Liver (tissue), 9 donors: Measurements from ENCODE around the gene DNAI4. TPM values are rescaled to one million over a fixed set of nuclear protein-coding genes. Genes with fewer than 3 reads are reported as not detected.

Experiments
- DNase-seq: peaks from one replicate; pipeline ENCODE4 v3.0.0-alpha.2; 2017; ENCODE audit warnings: low spot score
- H3K27ac ChIP-seq, 2 donors: one replicate each; pipeline ENCODE4 v1.7.0; 2013; ENCODE audit warnings: inconsistent platforms in 2 of 2, low read length in 2 of 2, control low read depth in 1 of 2, low read depth in 1 of 2, mild to moderate bottlenecking in 1 of 2
- H3K27me3 ChIP-seq, 4 donors: one replicate each; pipeline versions ENCODE4 v1.6.1 to v1.7.0; 2013; ENCODE audit warnings: low read length in 3 of 4, inconsistent platforms in 1 of 4, mild to moderate bottlenecking in 1 of 4, moderate library complexity in 1 of 4; ENCODE audit not compliant: control insufficient read depth in 4 of 4, insufficient read depth in 4 of 4
- H3K36me3 ChIP-seq, 4 donors: one replicate each; pipeline versions ENCODE4 v1.6.1 to v1.7.0; 2013; ENCODE audit warnings: low read length in 3 of 4, mild to moderate bottlenecking in 3 of 4, low read depth in 1 of 4, moderate library complexity in 1 of 4; ENCODE audit not compliant: control insufficient read depth in 4 of 4, insufficient read depth in 3 of 4
- H3K4me1 ChIP-seq, 4 donors: one replicate each; pipeline versions ENCODE4 v1.6.1 to v1.7.0; 2013; ENCODE audit warnings: low read length in 3 of 4, mild to moderate bottlenecking in 3 of 4, moderate library complexity in 1 of 4; ENCODE audit not compliant: control insufficient read depth in 4 of 4, insufficient read depth in 4 of 4
- H3K4me3 ChIP-seq, 3 donors: one replicate each; pipeline versions ENCODE4 v1.6.1 to v1.7.0; 2013; ENCODE audit warnings: low read length in 3 of 3, control low read depth in 1 of 3, low read depth in 1 of 3, mild to moderate bottlenecking in 1 of 3
- H3K9ac ChIP-seq, 2 donors: one replicate each; pipeline ENCODE4 v1.7.0; 2013; ENCODE audit warnings: low read length in 2 of 2, mild to moderate bottlenecking in 2 of 2, moderate library complexity in 2 of 2, control low read depth in 1 of 2, low read depth in 1 of 2
- H3K9me3 ChIP-seq, 4 donors: one replicate each; pipeline versions ENCODE4 v1.6.1 to v1.7.0; 2013; ENCODE audit warnings: low read length in 3 of 4; ENCODE audit not compliant: control insufficient read depth in 4 of 4
- ATF3 ChIP-seq: IDR thresholded peaks from 2 replicates; pipeline ENCODE4 v1.6.1; 2016; ENCODE audit warnings: antibody characterized with exemption
- CTCF ChIP-seq: fragments of 150-350 bp; IDR thresholded peaks from 2 replicates; pipeline ENCODE4 v1.5.1; 2017; ENCODE audit warnings: improper control_type of control experiment, low read depth, low read length; ENCODE audit not compliant: missing input control
- EGR1 ChIP-seq, 2 donors: IDR thresholded peaks; 2 replicates each; pipeline ENCODE4 v1.6.1; 2016 to 2018; ENCODE audit warnings: antibody characterized with exemption in 2 of 2, low read depth in 2 of 2
- FOXA1 ChIP-seq: IDR thresholded peaks from 2 replicates; pipeline ENCODE4 v1.6.1; 2016; ENCODE audit warnings: antibody characterized with exemption
- FOXA2 ChIP-seq: IDR thresholded peaks from 2 replicates; pipeline ENCODE4 v1.6.1; 2016; ENCODE audit warnings: antibody characterized with exemption
- GABPA ChIP-seq, 2 donors: IDR thresholded peaks in 1 of 2; conservative IDR thresholded peaks in 1 of 2; 2 replicates each; pipeline ENCODE4 v1.6.1; 2016; ENCODE audit warnings: antibody characterized with exemption in 2 of 2, mild to moderate bottlenecking in 1 of 2, moderate library complexity in 1 of 2
- HNF4A ChIP-seq, 2 donors: conservative IDR thresholded peaks; 2 replicates each; pipeline ENCODE4 v1.6.1; 2016; ENCODE audit warnings: antibody characterized with exemption in 2 of 2, mild to moderate bottlenecking in 2 of 2
- HNF4G ChIP-seq: IDR thresholded peaks from 2 replicates; pipeline ENCODE4 v1.6.1; 2016; ENCODE audit warnings: antibody characterized with exemption
- JUND ChIP-seq, 2 donors: IDR thresholded peaks; 2 replicates each; pipeline ENCODE4 v1.6.1; 2016; ENCODE audit warnings: antibody characterized with exemption in 2 of 2
- MAX ChIP-seq: IDR thresholded peaks from 2 replicates; pipeline ENCODE4 v1.6.1; 2016; ENCODE audit warnings: antibody characterized with exemption
- NR2F2 ChIP-seq: IDR thresholded peaks from 2 replicates; pipeline ENCODE4 v1.6.1; 2016; ENCODE audit warnings: antibody characterized with exemption
- RAD21 ChIP-seq, 2 donors: IDR thresholded peaks; 2 replicates each; pipeline ENCODE4 v1.6.1; 2016; ENCODE audit warnings: antibody characterized with exemption in 2 of 2, mild to moderate bottlenecking in 2 of 2
- REST ChIP-seq: IDR thresholded peaks from 2 replicates; pipeline ENCODE4 v1.6.1; 2016; ENCODE audit warnings: antibody characterized with exemption, mild to moderate bottlenecking
- RXRA ChIP-seq, 2 donors: IDR thresholded peaks; 2 replicates each; pipeline ENCODE4 v1.6.1; 2017 to 2018; ENCODE audit warnings: antibody characterized with exemption in 2 of 2, mild to moderate bottlenecking in 1 of 2
- SP1 ChIP-seq: IDR thresholded peaks from 2 replicates; pipeline ENCODE4 v1.6.1; 2018; ENCODE audit warnings: antibody characterized with exemption, mild to moderate bottlenecking
- TAF1 ChIP-seq: conservative IDR thresholded peaks from 2 replicates; pipeline ENCODE4 v1.6.1; 2016; ENCODE audit warnings: antibody characterized with exemption, mild to moderate bottlenecking
- YY1 ChIP-seq: IDR thresholded peaks from 2 replicates; pipeline ENCODE4 v1.6.1; 2016; ENCODE audit warnings: antibody characterized with exemption, mild to moderate bottlenecking
- ZBTB33 ChIP-seq: IDR thresholded peaks from 2 replicates; pipeline ENCODE4 v1.6.1; 2016; ENCODE audit warnings: antibody characterized with exemption
- WGBS: extraction: QIAGEN DNeasy Blood & Tissue Kit; methylation state at CpG from one replicate; pipeline ENCODE4 v1.1.7; 2013; 5-methylcytosine and 5-hydroxymethylcytosine counted together
- polyA plus RNA-seq, 2 donors: library from polyadenylated mRNA; stranded (reverse) in 1 of 2; unstranded in 1 of 2; fragments of 200-250 nt in 1 of 2; fragments of >200 nt in 1 of 2; fragmentation: Nextera tagmentation in 1 of 2; extraction: Ambion mirVana in 1 of 2; gene quantifications; one replicate each; pipeline versions ENCODE4 v1.2.1 to v1.2.3, GENCODE V29; 2013 to 2015
- total RNA-seq, 2 donors: library from RNA; depleted of rRNA; stranded (reverse); fragments of >200 nt; gene quantifications; one replicate each; pipeline ENCODE4 v1.2.3, GENCODE V29; 2014
- donor health status: healthy.
- donor health status: healthy.
- donor health status: healthy.
- donor health status: healthy.
- donor health status: healthy.

DNAI4 gene
- total and polyA plus RNA-seq, 4 donors: 0.42 to 1.8 (median 0.84) TPM

- Histone ChIP-seq H3K4me1 (no peaks in the 10 kb centered on the region), H3K27ac (no peak overlapping the region), H3K9me3 (no peaks in the 10 kb centered on the region), H3K27me3 (no peaks in the 10 kb centered on the region), H3K4me3 (no peak overlapping the region), H3K9ac (no peak overlapping the region), H3K36me3 (no peaks in the 10 kb centered on the region)
- TF ChIP-seq NR2F2 (no peak), RXRA (IDR thresholded peaks at IDR 0.05) (no peak)
- DNase-seq: no peak
- WGBS: 85% methylated on average over 2 of the region's 2 CpGs
These were observed 71.8 kb downstream of the DNAI4 start for GRCh38 chr1:66852870-66853269.

GRCh38 chr1:66850989-66851388 lies 73.7 kb downstream of the DNAI4 start:
- Histone ChIP-seq H3K4me1 (no peaks in the 10 kb centered on the region), H3K27ac (no peak overlapping the region), H3K27me3 (no peaks in the 10 kb centered on the region), H3K4me3 (no peak overlapping the region), H3K9ac (no peak overlapping the region), H3K9me3 (no peaks in the 10 kb centered on the region), H3K36me3 (no peaks in the 10 kb centered on the region)
- WGBS: 87% methylated on average over 1 of the region's 1 CpG
- DNase-seq: no peak
- TF ChIP-seq JUND (IDR thresholded peaks at IDR 0.05) (no peak), NR2F2 (no peak), ZBTB33 (no peak), HNF4A (conservative IDR thresholded peaks at IDR 0.05) (no peak), GABPA (IDR thresholded peaks at IDR 0.05 in 1 of 2, conservative IDR thresholded peaks at IDR 0.05 in 1 of 2) (no peak), FOXA2 (no peak), YY1 (no peak), SP1 (no peak), RXRA (IDR thresholded peaks at IDR 0.05) (no peak), MAX (no peak), RAD21 (IDR thresholded peaks at IDR 0.05) (no peak), CTCF (no peak), HNF4G (no peak), TAF1 (no peak), EGR1 (IDR thresholded peaks at IDR 0.05; ENCODE audit: low read depth in 2 of 2) (no peak), REST (no peak), FOXA1 (no peak), ATF3 (no peak)
